ENCODE measurements around the gene LMAN2. TPM values are rescaled to one million over a fixed set of nuclear protein-coding genes. Genes with fewer than 3 reads are reported as not detected.
A peak's percentile ranks its signal among the peaks of the same experiment; 100 is the strongest.

LMAN2 gene
- total RNA-seq (100 to 1,000 TPM in 2 of 5 experiments, 10 to 100 TPM in 3; 71.8 to 144 (median 99.7) TPM), polyA plus RNA-seq (100 to 1,000 TPM; 194 to 202 TPM), total RNA-seq (71.7 reads per million, percentile 78 among the genes with 10 or more reads in this experiment)

GRCh38 chr5:177351392-177352329 is at the start of gene LMAN2:
LMAN2 (minus strand) TSS chr5:177351668; CDS start chr5:177351647, 21 bp downstream.
- Histone ChIP-seq H3K4me1 (ENCODE audit: control insufficient read depth in 2 of 2, insufficient read depth in 2 of 2, low read length in 2 of 2) (peaks cover 31 to 46% of the 10 kb centered on the region in 2 donors), H3K36me3 (ENCODE audit: control insufficient read depth in 2 of 3, insufficient read depth in 3 of 3, low read length in 3 of 3) (peaks cover 0 to 30% (median 5%) of the 10 kb centered on the region in 3 experiments), H3K27me3 (ENCODE audit: control insufficient read depth in 2 of 2, insufficient read depth in 2 of 2, low read length in 2 of 2) (no peaks in the 10 kb centered on the region), H3K27ac (ENCODE audit: low read depth, low read length) (peak within 1 kb of the TSS; percentile 95), H3K4me3 (ENCODE audit: low read length) (peak within 1 kb of the TSS; percentile 91), H3K9me3 (ENCODE audit: control insufficient read depth in 2 of 3, low read length in 3 of 3) (no peaks in the 10 kb centered on the region)
- ChIA-PET CTCF (interaction anchor here (0.6 to 3.4 kb wide), 7 partner anchors 8 to 1053 kb away, joined by 3 to 14 read pairs (median 4); no protein-coding TSS in a partner anchor), POLR2A (interaction anchor here (0.6 to 2.4 kb wide), 17 partner anchors 9 to 217 kb away, joined by 3 to 28 read pairs (median 4); partner anchors contain the start of genes PDLIM7, PRELID1 and RAB24)
- Mint-ChIP-seq H3K4me3 (peak within 1 kb of the TSS; percentile 93 to 99 (median 98)), H3K9me3 (peaks cover 0 to 14% (median 0%) of the 10 kb centered on the region in 11 donors), H3K27me3 (no peaks in the 10 kb centered on the region), H3K36me3 (peaks cover 4 to 21% (median 7%) of the 10 kb centered on the region in 5 donors), H3K4me1 (peaks cover 56 to 79% (median 69%) of the 10 kb centered on the region in 7 donors), H3K27ac (peak within 1 kb of the TSS; percentile 93 to 100 (median 99))
- intact Hi-C loops (cut with micrococcal nuclease): loop anchor here (1.0 to 5.0 kb wide), 11 partner anchors 11 to 963 kb away; partner anchors contain the start of genes RNF44 (in 2 of the 2), GRK6 (in 1 of the 2), HIGD2A (in 1 of the 2) and NOP16 (in 1 of the 2)
- DNase-seq (peak; percentile 74 to 95 (median 93)), ATAC-seq (peak; percentile 99)

DNA sequence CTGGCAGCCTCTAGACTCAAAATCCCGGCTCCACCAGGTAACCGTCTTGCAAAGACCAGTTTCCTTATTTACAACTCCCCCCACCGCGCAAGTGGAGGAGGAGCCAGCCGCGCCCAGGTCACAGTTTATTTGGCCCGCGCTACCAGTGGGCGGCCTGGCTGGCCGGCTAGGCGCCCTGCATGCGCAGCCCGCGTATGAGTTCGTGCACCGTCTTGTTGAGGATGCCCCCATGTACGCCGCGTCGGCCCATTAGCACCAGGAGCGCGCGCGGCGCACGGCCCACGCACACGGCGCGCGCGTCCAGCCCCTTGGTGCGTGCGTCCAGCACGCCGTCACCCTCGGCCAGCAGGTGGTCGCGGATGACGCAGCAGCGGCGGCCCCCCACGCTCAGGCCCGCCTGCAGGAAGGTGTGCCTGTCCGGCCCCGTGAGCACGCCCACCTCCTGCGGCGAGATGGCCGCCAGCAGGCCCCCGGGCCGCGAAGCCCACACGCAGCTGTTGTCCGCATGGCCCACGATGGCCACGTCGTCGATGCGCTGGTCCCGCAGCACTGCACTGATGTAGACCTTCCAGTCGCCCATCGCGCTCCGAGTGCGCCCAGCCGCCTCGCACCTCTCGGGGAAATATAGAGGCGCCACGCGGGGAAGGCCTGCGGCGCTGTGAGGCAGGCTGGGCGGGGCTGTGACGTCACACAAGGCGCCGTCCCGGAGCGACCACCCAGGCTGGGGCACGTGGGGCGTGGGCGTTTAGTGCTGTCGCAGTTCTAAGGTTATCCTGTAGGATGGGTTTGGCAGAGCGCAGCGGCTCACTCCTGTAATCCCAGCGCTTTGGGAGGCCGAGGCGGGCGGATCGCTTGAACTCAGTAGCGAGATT is 48.8 kb upstream of the LMAN2 start, which contains the start of gene PFN3:
Gene PFN3 (minus strand): TSS at position 665 of the 872 bp plus-strand sequence. CDS start 85 bp downstream, at position 580.
- Histone ChIP-seq H3K9me3 (ENCODE audit: control insufficient read depth in 2 of 3, low read length in 3 of 3) (no peaks in the 10 kb centered on the region), H3K4me3 (ENCODE audit: low read length) (no peak within 1 kb of the TSS), H3K27me3 (ENCODE audit: control insufficient read depth in 2 of 2, insufficient read depth in 2 of 2, low read length in 2 of 2) (no peaks in the 10 kb centered on the region), H3K4me1 (ENCODE audit: control insufficient read depth in 2 of 2, insufficient read depth in 2 of 2, low read length in 2 of 2) (peaks cover 24% of the 10 kb centered on the region in 2 donors), H3K36me3 (ENCODE audit: control insufficient read depth in 2 of 3, insufficient read depth in 3 of 3, low read length in 3 of 3) (no peaks in the 10 kb centered on the region), H3K27ac (ENCODE audit: low read depth, low read length) (no peak within 1 kb of the TSS)
- ATAC-seq (no peak), DNase-seq (no peak)
- POLR2A ChIA-PET: interaction anchor here (5.4 to 9.5 kb wide), 2 partner anchors 9 to 47 kb away, joined by 48 to 156 read pairs; partner anchors contain the start of gene PRR7
- Mint-ChIP-seq H3K4me1 (peaks cover 7 to 31% (median 18%) of the 10 kb centered on the region in 7 donors), H3K4me3 (no peak within 1 kb of the TSS), H3K9me3 (peaks cover 0 to 3% (median 0%) of the 10 kb centered on the region in 11 donors), H3K27me3 (peaks cover 0 to 40% (median 0%) of the 10 kb centered on the region in 5 donors), H3K27ac (peak within 1 kb of the TSS in 1 of 9 donors; percentile 46), H3K36me3 (no peaks in the 10 kb centered on the region)
- intact Hi-C loops (cut with micrococcal nuclease): no loop called here
- CTCF ChIA-PET: interaction anchor here (0.6 to 9.6 kb wide), 6 partner anchors 9 to 673 kb away, joined by 3 to 189 read pairs (median 67); partner anchors contain the start of gene GRK6

DNA sequence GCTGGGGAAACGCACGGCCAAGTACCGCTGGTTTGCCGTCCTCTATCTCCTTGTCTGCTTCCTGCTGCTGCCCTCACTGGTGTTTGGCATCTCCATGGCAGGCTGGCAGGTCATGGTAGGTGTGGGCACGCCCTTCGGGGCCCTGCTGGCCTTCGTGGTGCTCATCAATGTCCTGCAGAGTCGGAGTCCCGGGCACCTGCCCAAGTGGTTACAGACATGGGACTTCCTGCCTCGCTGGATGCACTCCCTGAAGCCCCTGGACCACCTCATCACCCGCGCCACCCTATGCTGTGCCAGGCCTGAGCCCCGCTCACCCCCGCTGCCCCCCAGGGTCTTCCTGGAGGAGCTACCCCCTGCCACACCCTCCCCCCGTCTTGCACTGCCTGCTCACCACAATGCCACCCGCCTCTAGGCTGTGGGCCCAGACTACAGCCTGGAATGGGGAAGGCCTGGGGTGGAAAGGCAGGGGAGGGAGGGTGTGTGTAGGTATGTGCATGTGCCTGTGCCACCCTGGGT is 46.5 kb upstream of the LMAN2 start:
- no peak for DNase-seq
- H3K9me3 Mint-ChIP-seq: peaks cover 0 to 4% (median 0%) of the 10 kb centered on the region in 11 donors
- H3K27me3 ChIP-seq (ENCODE audit: control insufficient read depth in 2 of 2, insufficient read depth in 2 of 2, low read length in 2 of 2): no peaks in the 10 kb centered on the region
- H3K4me3 Mint-ChIP-seq: no peak overlapping the region
- peaks cover 5 to 9% of the 10 kb centered on the region in 2 donors for H3K4me1 ChIP-seq (ENCODE audit: control insufficient read depth in 2 of 2, insufficient read depth in 2 of 2, low read length in 2 of 2)
- intact Hi-C loops (cut with micrococcal nuclease): no loop called here
- ChIA-PET POLR2A (no interaction called here), CTCF (interaction anchor here (0.9 kb wide), 1 partner anchor 59 kb away, joined by 3 read pairs; no protein-coding TSS in a partner anchor)
- H3K27ac Mint-ChIP-seq: no peak overlapping the region
- ATAC-seq: no peak
- H3K9me3 ChIP-seq (ENCODE audit: control insufficient read depth in 2 of 3, low read length in 3 of 3): no peaks in the 10 kb centered on the region
- H3K36me3 ChIP-seq (ENCODE audit: control insufficient read depth in 2 of 3, insufficient read depth in 3 of 3, low read length in 3 of 3): no peaks in the 10 kb centered on the region
- peaks cover 1 to 17% (median 7%) of the 10 kb centered on the region in 7 donors for H3K4me1 Mint-ChIP-seq
- no peaks in the 10 kb centered on the region for H3K36me3 Mint-ChIP-seq
- H3K27me3 Mint-ChIP-seq: peaks cover 0 to 35% (median 0%) of the 10 kb centered on the region in 5 donors
- H3K27ac ChIP-seq (ENCODE audit: low read depth, low read length): no peak overlapping the region
- H3K4me3 ChIP-seq (ENCODE audit: low read length): no peak overlapping the region

- no peak overlapping the region for H3K27ac ChIP-seq (ENCODE audit: low read depth, low read length)
- POLR2A ChIA-PET: no interaction called here
These were observed 45.3 kb upstream of the LMAN2 start for GRCh38 chr5:177396807-177397206.

GRCh38 chr5:177396078-177396477 is 44.6 kb upstream of the LMAN2 start:
- ChIA-PET CTCF (no interaction called here), POLR2A (no interaction called here)
- Histone ChIP-seq H3K27ac (ENCODE audit: low read depth, low read length) (no peak overlapping the region), H3K4me3 (ENCODE audit: low read length) (no peak overlapping the region), H3K36me3 (ENCODE audit: control insufficient read depth in 2 of 3, insufficient read depth in 3 of 3, low read length in 3 of 3) (no peaks in the 10 kb centered on the region), H3K27me3 (ENCODE audit: control insufficient read depth in 2 of 2, insufficient read depth in 2 of 2, low read length in 2 of 2) (no peaks in the 10 kb centered on the region), H3K4me1 (ENCODE audit: control insufficient read depth in 2 of 2, insufficient read depth in 2 of 2, low read length in 2 of 2) (peaks cover 0 to under 1% of the 10 kb centered on the region in 2 donors), H3K9me3 (ENCODE audit: control insufficient read depth in 2 of 3, low read length in 3 of 3) (no peaks in the 10 kb centered on the region)
- DNase-seq: no peak
- Mint-ChIP-seq H3K27ac (no peak overlapping the region), H3K27me3 (peaks cover 0 to 17% (median 0%) of the 10 kb centered on the region in 5 donors), H3K4me3 (no peak overlapping the region), H3K9me3 (peaks cover 0 to 2% (median 0%) of the 10 kb centered on the region in 11 donors), H3K4me1 (peaks cover 3 to 9% (median 5%) of the 10 kb centered on the region in 7 donors), H3K36me3 (no peaks in the 10 kb centered on the region)
- intact Hi-C loops (cut with micrococcal nuclease): no loop called here
- no peak for ATAC-seq

More at GRCh38 chr5:177396807-177397206, 45.3 kb upstream of the LMAN2 start:
- no peak for DNase-seq
- no peak for ATAC-seq
- no peaks in the 10 kb centered on the region for H3K9me3 ChIP-seq (ENCODE audit: control insufficient read depth in 2 of 3, low read length in 3 of 3)
- H3K27me3 Mint-ChIP-seq: peaks cover 0 to 24% (median 0%) of the 10 kb centered on the region in 5 donors
- H3K9me3 Mint-ChIP-seq: peaks cover 0 to 4% (median 0%) of the 10 kb centered on the region in 11 donors
- H3K27ac Mint-ChIP-seq: no peak overlapping the region
- no peak overlapping the region for H3K4me3 ChIP-seq (ENCODE audit: low read length)
- CTCF ChIA-PET: no interaction called here
- no peak overlapping the region for H3K4me3 Mint-ChIP-seq
- no peaks in the 10 kb centered on the region for H3K36me3 Mint-ChIP-seq
- H3K4me1 Mint-ChIP-seq: peaks cover 0 to 7% (median 0%) of the 10 kb centered on the region in 7 donors
- no peaks in the 10 kb centered on the region for H3K36me3 ChIP-seq (ENCODE audit: control insufficient read depth in 2 of 3, insufficient read depth in 3 of 3, low read length in 3 of 3)
- intact Hi-C loops (cut with micrococcal nuclease): no loop called here
- H3K27me3 ChIP-seq (ENCODE audit: control insufficient read depth in 2 of 2, insufficient read depth in 2 of 2, low read length in 2 of 2): no peaks in the 10 kb centered on the region
- no peaks in the 10 kb centered on the region for H3K4me1 ChIP-seq (ENCODE audit: control insufficient read depth in 2 of 2, insufficient read depth in 2 of 2, low read length in 2 of 2)
